IMR-90 (cell line): ENCODE data around the gene FMN1. TPM values are rescaled to one million over a fixed set of nuclear protein-coding genes. Genes with fewer than 3 reads are reported as not detected.
A peak's percentile ranks its signal among the peaks of the same experiment; 100 is the strongest.

Source experiments
- ATAC-seq: fragments of 200-7000 bp; cut with Tn5 transposase; 2 replicates; pipeline ENCODE4 v1.9.1; 2020; ENCODE audit warnings: low read depth, mild to moderate bottlenecking, moderate library complexity
- BruUV-seq: library from RNA; stranded (reverse); fragments of 400-500 nt; replicated peaks from 2 replicates; lab custom pipeline; 2021; lab: Mats Ljungman, UMichigan
- CTCF ChIA-PET: fragments of 300-600 bp; formaldehyde crosslinking; extraction: SDS; loops from one replicate; lab custom pipeline; 2021; ENCODE audit warnings: antibody characterized with exemption; lab: Yijun Ruan, JAX
- POLR2A ChIA-PET: fragments of 300-600 bp; sonication (Branson Sonifier 250); formaldehyde crosslinking; loops from one replicate; lab custom pipeline; 2022; ENCODE audit warnings: antibody characterized with exemption; ENCODE audit not compliant: unreplicated experiment; lab: Charles Lee
- DNase-seq: peaks from one replicate; pipeline ENCODE4 v3.0.0; 2013
- H2AFZ ChIP-seq: replicated peaks from 2 replicates; pipeline ENCODE3; 2013; ENCODE audit warnings: low read length, mild to moderate bottlenecking; ENCODE audit not compliant: poor library complexity
- H2AK5ac ChIP-seq: 2 replicates; pipeline ENCODE4 v1.6.1; 2013; ENCODE audit warnings: low read depth, low read length, inconsistent platforms
- H2AK9ac ChIP-seq: replicated peaks from 2 replicates; pipeline ENCODE3; 2013; ENCODE audit warnings: mild to moderate bottlenecking, low read depth, low read length, moderate library complexity; ENCODE audit not compliant: poor library complexity
- H2BK120ac ChIP-seq: 2 replicates; pipeline ENCODE4 v1.6.1; 2013; ENCODE audit warnings: low read depth, low read length, inconsistent platforms
- H2BK15ac ChIP-seq: 3 replicates; pipeline ENCODE4 v1.6.1; 2013; ENCODE audit warnings: low read depth, low read length, inconsistent platforms
- H2BK20ac ChIP-seq: 2 replicates; pipeline ENCODE4 v1.6.1; 2013; ENCODE audit warnings: low read depth, mild to moderate bottlenecking, inconsistent platforms, low read length, moderate library complexity
- H2BK5ac ChIP-seq: 2 replicates; pipeline ENCODE4 v1.6.1; 2013; ENCODE audit warnings: mild to moderate bottlenecking, low read depth, low read length, inconsistent platforms; ENCODE audit not compliant: poor library complexity, severe bottlenecking
- H3K14ac ChIP-seq: replicated peaks from 2 replicates; pipeline ENCODE4 v1.6.1; 2013; ENCODE audit warnings: low read depth, low read length, inconsistent platforms
- H3K18ac ChIP-seq: 2 replicates; pipeline ENCODE4 v1.6.1; 2013; ENCODE audit warnings: low read depth, low read length, control low read depth
- H3K23ac ChIP-seq: 2 replicates; pipeline ENCODE4 v1.6.1; 2013; ENCODE audit warnings: low read depth, low read length, inconsistent platforms
- H3K27ac ChIP-seq: 2 replicates; pipeline ENCODE4 v1.5.1; 2013; ENCODE audit warnings: mild to moderate bottlenecking, control low read depth, low read length; ENCODE audit not compliant: insufficient read depth
- H3K27me3 ChIP-seq: 2 replicates; pipeline ENCODE4 v1.6.1; 2013; ENCODE audit warnings: low read length; ENCODE audit not compliant: control insufficient read depth, insufficient read depth
- H3K36me3 ChIP-seq: 2 replicates; pipeline ENCODE4 v1.6.1; 2013; ENCODE audit warnings: low read length, mixed read lengths; ENCODE audit not compliant: control insufficient read depth, insufficient read depth
- H3K4ac ChIP-seq: 2 replicates; pipeline ENCODE4 v1.6.1; 2013; ENCODE audit warnings: low read depth, low read length, inconsistent platforms
- H3K4me1 ChIP-seq: 2 replicates; pipeline ENCODE4 v1.6.1; 2013; ENCODE audit warnings: low read length, mixed read lengths; ENCODE audit not compliant: control insufficient read depth, insufficient read depth
- H3K4me2 ChIP-seq: 2 replicates; pipeline ENCODE4 v1.6.1; 2013; ENCODE audit warnings: low read depth, mild to moderate bottlenecking, control low read depth, low read length, moderate library complexity
- H3K4me3 ChIP-seq: 2 replicates; pipeline ENCODE4 v1.5.1; 2013; ENCODE audit warnings: low read depth, mild to moderate bottlenecking, control low read depth, low read length, moderate library complexity; ENCODE audit not compliant: insufficient read depth
- H3K56ac ChIP-seq: 2 replicates; pipeline ENCODE4 v1.6.1; 2013; ENCODE audit warnings: low read length, inconsistent platforms; ENCODE audit not compliant: insufficient read depth; ENCODE audit errors: extremely low read depth
- H3K79me1 ChIP-seq, 2 experiments: 2 replicates each; pipeline ENCODE4 v1.6.1; 2013; ENCODE audit warnings: low read length in 2 of 2, inconsistent platforms in 1 of 2, low read depth in 1 of 2
- H3K9ac ChIP-seq: 2 replicates; pipeline ENCODE4 v1.6.1; 2013; ENCODE audit warnings: low read depth, low read length, control low read depth
- H3K9me1 ChIP-seq: 2 replicates; pipeline ENCODE4 v1.6.1; 2013; ENCODE audit warnings: low read length, inconsistent platforms; ENCODE audit not compliant: insufficient read depth
- H3K9me3 ChIP-seq: 2 replicates; pipeline ENCODE4 v1.6.1; 2013; ENCODE audit warnings: low read length; ENCODE audit not compliant: control insufficient read depth, insufficient read depth
- H4K20me1 ChIP-seq: 2 replicates; pipeline ENCODE4 v1.6.1; 2013; ENCODE audit warnings: low read length, inconsistent platforms; ENCODE audit not compliant: insufficient read depth
- H4K5ac ChIP-seq: 2 replicates; pipeline ENCODE4 v1.6.1; 2013; ENCODE audit warnings: mild to moderate bottlenecking, low read depth, low read length, control low read depth
- H4K8ac ChIP-seq, 2 experiments: 2 replicates each; pipeline ENCODE4 v1.6.1; 2013; ENCODE audit warnings: low read depth in 2 of 2, low read length in 2 of 2, control low read depth in 1 of 2, inconsistent platforms in 1 of 2
- H4K91ac ChIP-seq: 2 replicates; pipeline ENCODE4 v1.6.1; 2013; ENCODE audit warnings: low read depth, low read length, inconsistent platforms; ENCODE audit not compliant: insufficient read depth
- CEBPB ChIP-seq: IDR thresholded peaks from 2 replicates; pipeline ENCODE4 v1.6.1; 2012; ENCODE audit warnings: low read depth, low read length, improper control_type of control experiment
- MAFK ChIP-seq: IDR thresholded peaks from 2 replicates; pipeline ENCODE4 v1.6.1; 2012; ENCODE audit warnings: low read depth, low read length, improper control_type of control experiment
- NFE2L2 ChIP-seq: fragments of 150-350 bp; IDR thresholded peaks from 2 replicates; pipeline ENCODE4 v1.6.1; 2016; ENCODE audit warnings: low read depth, mild to moderate bottlenecking, low read length
- RCOR1 ChIP-seq: IDR thresholded peaks from 2 replicates; pipeline ENCODE4 v1.6.1; 2012; ENCODE audit warnings: mild to moderate bottlenecking, low read length, improper control_type of control experiment; ENCODE audit not compliant: insufficient replicate concordance
- WGBS, 2 experiments: methylation state at CpG; one replicate each; pipeline versions ENCODE4 v1.1.5 to v1.1.7; 2013; ENCODE audit warnings: missing lambda C conversion rate in 2 of 2; ENCODE audit not compliant: insufficient read length in 1 of 2; ENCODE audit errors: extremely low coverage in 2 of 2; 5-methylcytosine and 5-hydroxymethylcytosine counted together
- dilution Hi-C: fragments of 300-500 bp; cut with HindIII; formaldehyde crosslinking; loops from one replicate; pipeline ENCODE4 v1.14.3; 2018; ENCODE audit warnings: low sequenced_read_pairs; ENCODE audit not compliant: unreplicated experiment
- in situ Hi-C: fragments of 300-500 bp; cut with MboI; formaldehyde crosslinking; loops from 3 replicates; pipeline ENCODE4 v1.14.3; 2019; ENCODE audit warnings: low sequenced_read_pairs, inconsistent platforms, mixed read lengths
- intact Hi-C: fragments of 100-400 bp; cut with micrococcal nuclease; formaldehyde crosslinking; loops from 2 replicates; pipeline ENCODE4 v1.10.0; 2022
- polyA plus RNA-seq, 3 experiments: library from polyadenylated mRNA; depleted of rRNA; stranded (reverse); fragments of >200 nt; gene quantifications; 2 replicates each; pipeline ENCODE4 v1.2.3, GENCODE V29; 2012; ENCODE audit warnings: low replicate concordance in 1 of 3
- total RNA-seq: library from RNA; depleted of rRNA; stranded (reverse); fragments of >200 nt; gene quantifications from 2 replicates; pipeline ENCODE4 v1.2.3, GENCODE V29; 2012
- TF ChIP-seq, protein P1 (sequence below): fragments of 150-350 bp; IDR thresholded peaks from 2 replicates; pipeline ENCODE4 v1.6.1; 2016; ENCODE audit warnings: low read depth, mild to moderate bottlenecking, low read length, moderate library complexity, borderline replicate concordance

The FMN1 gene
- total and polyA plus RNA-seq, 2 of the 4 experiments (the other 2 are of a cell fraction): 7.3 to 17.6 TPM

DNA sequence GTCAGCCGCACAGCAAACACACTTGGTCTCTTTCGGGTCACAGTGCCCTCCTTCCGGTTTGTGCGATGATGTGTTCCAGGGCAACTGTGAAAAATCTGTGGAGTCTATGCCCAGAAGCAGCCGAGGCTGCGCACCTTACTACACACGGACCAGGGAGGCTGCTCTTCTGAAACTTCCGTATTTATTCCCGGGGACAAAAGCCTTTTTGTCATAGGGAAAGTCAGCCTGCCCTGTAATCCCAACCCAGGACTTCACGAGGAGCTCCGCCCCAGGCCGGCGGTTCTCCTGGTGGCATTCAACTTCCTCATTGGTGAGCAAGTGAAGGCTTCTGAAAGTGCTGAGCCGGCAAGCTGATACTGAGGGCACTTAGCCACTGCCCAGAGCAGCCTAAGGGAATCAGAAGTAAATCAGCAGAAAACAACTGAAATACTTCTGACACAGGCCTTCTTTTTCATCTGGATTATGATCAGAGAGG is 126.5 kb downstream of the FMN1 start:
- H4K8ac ChIP-seq: peak overlapping the region; percentile 78 to 94; a peak in 3 of 4 replicates
- peaks cover 18% of the 10 kb centered on the region for H3K9me1 ChIP-seq
- dilution Hi-C loops: no loop called here
- peak overlapping the region; percentile 73 for H4K91ac ChIP-seq
- peak overlapping the region; percentile 88 for H3K4ac ChIP-seq
- no peak for DNase-seq
- H3K4me1 ChIP-seq: peaks cover 29% of the 10 kb centered on the region
- intact Hi-C loops: no loop called here
- peak overlapping the region; percentile 11 for H3K4me2 ChIP-seq
- peak overlapping the region; percentile 34 for H2AK9ac ChIP-seq
- BruUV-seq: no TSS peak
- in situ Hi-C loops: loop anchor here (25.0 kb wide), 1 partner anchor 619 kb away; no protein-coding TSS in a partner anchor
- WGBS, 2 experiments: 82% methylated on average over 7 of the region's 14 CpGs; no CpG with 5 or more reads in 1 of the 2 experiments
- H2AK5ac ChIP-seq: peak overlapping the region; percentile 91; the same call in 1 of the 2 replicates
- H3K18ac ChIP-seq: peak overlapping the region; percentile 49
- peak overlapping the region; percentile 83 for H3K14ac ChIP-seq
- peak overlapping the region; percentile 75 for H2BK5ac ChIP-seq
- peak overlapping the region; percentile 58 for H3K27ac ChIP-seq
- peak overlapping the region; percentile 59 for H3K56ac ChIP-seq
- H2AFZ ChIP-seq: peak overlapping the region; percentile 69
- peak overlapping the region; percentile 71; the same call in 2 of the 3 replicates for H2BK15ac ChIP-seq
- peaks cover 16 to 60% of the 10 kb centered on the region in 2 experiments; a peak in 3 of 4 replicates for H3K79me1 ChIP-seq
- H3K23ac ChIP-seq: peak overlapping the region; percentile 69
- peaks cover 39% of the 10 kb centered on the region; the same call in 1 of the 2 replicates for H4K20me1 ChIP-seq
- TF ChIP-seq NFE2L2 (no peak), MAFK (peak; percentile 69), CEBPB (no peak), RCOR1 (no peak)
- TF ChIP-seq, protein P1, sequence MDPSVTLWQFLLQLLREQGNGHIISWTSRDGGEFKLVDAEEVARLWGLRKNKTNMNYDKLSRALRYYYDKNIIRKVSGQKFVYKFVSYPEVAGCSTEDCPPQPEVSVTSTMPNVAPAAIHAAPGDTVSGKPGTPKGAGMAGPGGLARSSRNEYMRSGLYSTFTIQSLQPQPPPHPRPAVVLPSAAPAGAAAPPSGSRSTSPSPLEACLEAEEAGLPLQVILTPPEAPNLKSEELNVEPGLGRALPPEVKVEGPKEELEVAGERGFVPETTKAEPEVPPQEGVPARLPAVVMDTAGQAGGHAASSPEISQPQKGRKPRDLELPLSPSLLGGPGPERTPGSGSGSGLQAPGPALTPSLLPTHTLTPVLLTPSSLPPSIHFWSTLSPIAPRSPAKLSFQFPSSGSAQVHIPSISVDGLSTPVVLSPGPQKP: no peak
- CTCF ChIA-PET: no interaction called here
- H2BK20ac ChIP-seq: peak overlapping the region; percentile 84
- no peaks in the 10 kb centered on the region for H3K9me3 ChIP-seq
- POLR2A ChIA-PET: no interaction called here
- peak overlapping the region; percentile 75 for H4K5ac ChIP-seq
- no peak for ATAC-seq
- H2BK120ac ChIP-seq: peak overlapping the region; percentile 89
- H3K36me3 ChIP-seq: no peaks in the 10 kb centered on the region
- peak overlapping the region; percentile 1 for H3K9ac ChIP-seq
- no peak overlapping the region for H3K4me3 ChIP-seq
- H3K27me3 ChIP-seq: no peaks in the 10 kb centered on the region
